GM23338 (cell line): ENCODE data around the gene ZNF638. TPM values are rescaled to one million over a fixed set of nuclear protein-coding genes. Genes with fewer than 3 reads are reported as not detected.

Experiments
- ATAC-seq: fragments of 200-7000 bp; cut with Tn5 transposase; 3 replicates; pipeline ENCODE4 v1.9.1; 2020
- DNase-seq: peaks from one replicate; pipeline ENCODE4 v3.0.0-alpha.2; 2015; ENCODE audit warnings: low spot score
- H2AFZ ChIP-seq: fragments of 200-600 bp; sonication (generic); 2 replicates; pipeline ENCODE4 v1.8.0; 2016; ENCODE audit warnings: antibody characterized with exemption, mild to moderate bottlenecking, moderate library complexity
- H3F3A ChIP-seq: fragments of 200-600 bp; sonication (generic); replicated peaks from 2 replicates; pipeline ENCODE4 v1.8.0; 2017; ENCODE audit warnings: antibody characterized with exemption, mixed run types, low read depth
- H3K27ac ChIP-seq: fragments of 200-600 bp; sonication (generic); 2 replicates; pipeline ENCODE4 v1.6.1; 2016; ENCODE audit warnings: low read depth
- H3K27me3 ChIP-seq: fragments of 200-600 bp; sonication (generic); 2 replicates; pipeline ENCODE4 v1.8.0; 2016; ENCODE audit warnings: mild to moderate bottlenecking, mixed run types, moderate library complexity; ENCODE audit not compliant: insufficient read depth
- H3K36me3 ChIP-seq: fragments of 200-600 bp; sonication (generic); 2 replicates; pipeline ENCODE4 v1.8.0; 2016; ENCODE audit warnings: mild to moderate bottlenecking; ENCODE audit not compliant: insufficient read depth
- H3K4me1 ChIP-seq: fragments of 200-600 bp; sonication (generic); 2 replicates; pipeline ENCODE4 v1.8.0; 2016; ENCODE audit warnings: mild to moderate bottlenecking, moderate library complexity; ENCODE audit not compliant: insufficient read depth
- H3K4me2 ChIP-seq: fragments of 200-600 bp; sonication (generic); 2 replicates; pipeline ENCODE4 v1.7.1; 2017; ENCODE audit warnings: mixed run types
- H3K4me3 ChIP-seq: fragments of 200-600 bp; sonication (generic); 2 replicates; pipeline ENCODE4 v1.6.1; 2016; ENCODE audit warnings: mixed run types
- H3K79me2 ChIP-seq: fragments of 200-600 bp; sonication (generic); replicated peaks from 2 replicates; pipeline ENCODE4 v1.8.0; 2017; ENCODE audit warnings: mild to moderate bottlenecking; ENCODE audit not compliant: insufficient read depth
- H3K9me2 ChIP-seq: fragments of 200-600 bp; sonication (generic); 2 replicates; pipeline ENCODE4 v1.8.0; 2017; ENCODE audit not compliant: insufficient read depth
- H4K20me1 ChIP-seq: fragments of 200-600 bp; sonication (generic); replicated peaks from 2 replicates; pipeline ENCODE4 v1.8.0; 2017; ENCODE audit warnings: mild to moderate bottlenecking; ENCODE audit not compliant: insufficient read depth
- H3K27ac Mint-ChIP-seq: 2 replicates; pipeline ENCODE4 v1.8.0; 2020; ENCODE audit warnings: inconsistent platforms, mild to moderate bottlenecking, moderate library complexity, mixed read lengths
- H3K27me3 Mint-ChIP-seq: 3 replicates; pipeline ENCODE4 v1.8.0; 2022; ENCODE audit warnings: low read depth, mild to moderate bottlenecking, moderate library complexity, mixed read lengths, inconsistent platforms; ENCODE audit not compliant: insufficient read depth, poor library complexity
- H3K36me3 Mint-ChIP-seq: 3 replicates; pipeline ENCODE4 v1.8.0; 2021; ENCODE audit warnings: low read depth, mild to moderate bottlenecking, inconsistent platforms, moderate library complexity, mixed read lengths
- H3K4me1 Mint-ChIP-seq: 3 replicates; pipeline ENCODE4 v1.8.0; 2020; ENCODE audit warnings: mild to moderate bottlenecking, inconsistent platforms, mixed read lengths
- H3K4me3 Mint-ChIP-seq: 3 replicates; pipeline ENCODE4 v1.8.0; 2021; ENCODE audit warnings: moderate library complexity, mild to moderate bottlenecking, inconsistent platforms, mixed read lengths
- H3K9me3 Mint-ChIP-seq: 3 replicates; pipeline ENCODE4 v1.8.0; 2020; ENCODE audit warnings: moderate library complexity, mild to moderate bottlenecking, inconsistent platforms, mixed read lengths
- CREB1 ChIP-seq: fragments of 250-450 bp; sonication (Bioruptor Pico); IDR thresholded peaks from 2 replicates; pipeline ENCODE4 v1.5.0; 2020; ENCODE audit warnings: low read depth, mild to moderate bottlenecking, moderate library complexity
- EZH2 ChIP-seq: fragments of 200-600 bp; sonication (generic); IDR thresholded peaks from one replicate; pipeline ENCODE4 v1.8.0; 2017; ENCODE audit warnings: antibody characterized with exemption, mild to moderate bottlenecking, low read depth; ENCODE audit not compliant: unreplicated experiment
- JUNB ChIP-seq: IDR thresholded peaks from one replicate; pipeline ENCODE4 v1.6.1; 2016; ENCODE audit warnings: antibody characterized with exemption; ENCODE audit not compliant: unreplicated experiment
- NANOG ChIP-seq: IDR thresholded peaks from 2 replicates; pipeline ENCODE4 v1.6.1; 2016; ENCODE audit warnings: antibody characterized with exemption, borderline replicate concordance
- POLR2AphosphoS5 ChIP-seq: IDR thresholded peaks from 2 replicates; pipeline ENCODE4 v1.6.1; 2016; ENCODE audit warnings: antibody characterized with exemption, low read depth
- STAT1 ChIP-seq: IDR thresholded peaks from one replicate; pipeline ENCODE4 v1.6.1; 2016; ENCODE audit warnings: antibody characterized with exemption; ENCODE audit not compliant: unreplicated experiment
- ZNF114 ChIP-seq: fragments of 250-450 bp; sonication (Bioruptor Pico); IDR thresholded peaks from 2 replicates; pipeline ENCODE4 v1.5.0; 2020; ENCODE audit warnings: mild to moderate bottlenecking, moderate library complexity
- ZNF331 ChIP-seq: fragments of 250-450 bp; sonication (Bioruptor Pico); IDR thresholded peaks from 2 replicates; pipeline ENCODE4 v1.5.0; 2020; ENCODE audit warnings: low read depth, mild to moderate bottlenecking, moderate library complexity
- polyA plus RNA-seq: library from polyadenylated mRNA; unstranded; fragments of >200 nt; fragmentation: Nextera tagmentation; extraction: Ambion mirVana; gene quantifications from 2 replicates; pipeline ENCODE4 v1.2.1, GENCODE V29; 2016
- total RNA-seq: library from RNA; depleted of rRNA; stranded (reverse); fragments of >200 nt; shearing (Covaris generic); gene quantifications from 2 replicates; pipeline ENCODE4 v1.2.3, GENCODE V29; 2014
- TF ChIP-seq, protein P1 (sequence below), 2 experiments: fragments of 200-600 bp in 1 of 2; sonication (generic) in 1 of 2; conservative IDR thresholded peaks; 2 replicates each; pipeline versions ENCODE4 v1.5.1 to v1.6.1; 2016 to 2017; ENCODE audit warnings: antibody characterized with exemption in 2 of 2, low read depth in 2 of 2, mild to moderate bottlenecking in 2 of 2, moderate library complexity in 1 of 2
- TF ChIP-seq, protein P2 (sequence below): IDR thresholded peaks from one replicate; pipeline ENCODE4 v1.6.1; 2018; ENCODE audit warnings: antibody characterized with exemption; ENCODE audit not compliant: unreplicated experiment
- TF ChIP-seq, protein P3 (sequence below): IDR thresholded peaks from 2 replicates; pipeline ENCODE4 v1.6.1; 2016; ENCODE audit warnings: antibody characterized with exemption

ZNF638 gene
- total and polyA plus RNA-seq, 2 experiments from 2014 or later: 185 to 190 TPM

DNA sequence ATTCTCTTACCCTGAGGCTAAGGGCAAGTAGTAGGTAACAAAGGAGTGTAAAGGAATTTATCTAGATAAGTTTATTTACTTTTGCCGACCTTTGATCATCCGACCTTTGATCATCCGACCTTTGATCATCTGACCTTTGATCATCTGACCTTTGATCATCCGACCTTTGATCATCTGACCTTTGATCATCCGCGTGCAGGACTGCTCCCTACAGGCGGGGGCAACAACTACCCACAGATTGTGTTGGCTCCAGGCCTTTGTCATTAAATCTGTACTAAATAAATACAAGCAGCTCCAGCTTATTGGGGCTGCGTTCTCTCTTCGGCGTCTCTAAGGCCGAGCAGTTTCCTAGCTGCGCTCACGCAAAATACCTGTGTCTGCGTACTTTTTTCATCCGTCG, 56.6 kb downstream of the ZNF638 start:
- Histone ChIP-seq H3F3A (no peaks in the 10 kb centered on the region), H3K79me2 (no peaks in the 10 kb centered on the region; the same call in 1 of the 2 replicates), H3K27me3 (no peaks in the 10 kb centered on the region), H3K27ac (no peak overlapping the region), H3K36me3 (peaks cover 38% of the 10 kb centered on the region), H3K4me2 (no peak overlapping the region), H3K9me2 (no peaks in the 10 kb centered on the region), H3K4me1 (no peaks in the 10 kb centered on the region), H2AFZ (no peak overlapping the region), H3K4me3 (no peak overlapping the region), H4K20me1 (no peaks in the 10 kb centered on the region; the same call in 1 of the 2 replicates)
- Mint-ChIP-seq H3K4me3 (no peak overlapping the region), H3K27ac (no peak overlapping the region), H3K9me3 (peaks cover 7% of the 10 kb centered on the region; the same call in 2 of the 3 replicates), H3K27me3 (peaks cover 4% of the 10 kb centered on the region), H3K36me3 (peaks cover 74% of the 10 kb centered on the region), H3K4me1 (no peaks in the 10 kb centered on the region)
- ATAC-seq: no peak
- TF ChIP-seq, protein P1, sequence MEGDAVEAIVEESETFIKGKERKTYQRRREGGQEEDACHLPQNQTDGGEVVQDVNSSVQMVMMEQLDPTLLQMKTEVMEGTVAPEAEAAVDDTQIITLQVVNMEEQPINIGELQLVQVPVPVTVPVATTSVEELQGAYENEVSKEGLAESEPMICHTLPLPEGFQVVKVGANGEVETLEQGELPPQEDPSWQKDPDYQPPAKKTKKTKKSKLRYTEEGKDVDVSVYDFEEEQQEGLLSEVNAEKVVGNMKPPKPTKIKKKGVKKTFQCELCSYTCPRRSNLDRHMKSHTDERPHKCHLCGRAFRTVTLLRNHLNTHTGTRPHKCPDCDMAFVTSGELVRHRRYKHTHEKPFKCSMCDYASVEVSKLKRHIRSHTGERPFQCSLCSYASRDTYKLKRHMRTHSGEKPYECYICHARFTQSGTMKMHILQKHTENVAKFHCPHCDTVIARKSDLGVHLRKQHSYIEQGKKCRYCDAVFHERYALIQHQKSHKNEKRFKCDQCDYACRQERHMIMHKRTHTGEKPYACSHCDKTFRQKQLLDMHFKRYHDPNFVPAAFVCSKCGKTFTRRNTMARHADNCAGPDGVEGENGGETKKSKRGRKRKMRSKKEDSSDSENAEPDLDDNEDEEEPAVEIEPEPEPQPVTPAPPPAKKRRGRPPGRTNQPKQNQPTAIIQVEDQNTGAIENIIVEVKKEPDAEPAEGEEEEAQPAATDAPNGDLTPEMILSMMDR (conservative IDR thresholded peaks at IDR 0.05; ENCODE audit: low read depth in 2 of 2): no peak
- TF ChIP-seq POLR2AphosphoS5 (no peak), NANOG (no peak)
- TF ChIP-seq, protein P2, sequence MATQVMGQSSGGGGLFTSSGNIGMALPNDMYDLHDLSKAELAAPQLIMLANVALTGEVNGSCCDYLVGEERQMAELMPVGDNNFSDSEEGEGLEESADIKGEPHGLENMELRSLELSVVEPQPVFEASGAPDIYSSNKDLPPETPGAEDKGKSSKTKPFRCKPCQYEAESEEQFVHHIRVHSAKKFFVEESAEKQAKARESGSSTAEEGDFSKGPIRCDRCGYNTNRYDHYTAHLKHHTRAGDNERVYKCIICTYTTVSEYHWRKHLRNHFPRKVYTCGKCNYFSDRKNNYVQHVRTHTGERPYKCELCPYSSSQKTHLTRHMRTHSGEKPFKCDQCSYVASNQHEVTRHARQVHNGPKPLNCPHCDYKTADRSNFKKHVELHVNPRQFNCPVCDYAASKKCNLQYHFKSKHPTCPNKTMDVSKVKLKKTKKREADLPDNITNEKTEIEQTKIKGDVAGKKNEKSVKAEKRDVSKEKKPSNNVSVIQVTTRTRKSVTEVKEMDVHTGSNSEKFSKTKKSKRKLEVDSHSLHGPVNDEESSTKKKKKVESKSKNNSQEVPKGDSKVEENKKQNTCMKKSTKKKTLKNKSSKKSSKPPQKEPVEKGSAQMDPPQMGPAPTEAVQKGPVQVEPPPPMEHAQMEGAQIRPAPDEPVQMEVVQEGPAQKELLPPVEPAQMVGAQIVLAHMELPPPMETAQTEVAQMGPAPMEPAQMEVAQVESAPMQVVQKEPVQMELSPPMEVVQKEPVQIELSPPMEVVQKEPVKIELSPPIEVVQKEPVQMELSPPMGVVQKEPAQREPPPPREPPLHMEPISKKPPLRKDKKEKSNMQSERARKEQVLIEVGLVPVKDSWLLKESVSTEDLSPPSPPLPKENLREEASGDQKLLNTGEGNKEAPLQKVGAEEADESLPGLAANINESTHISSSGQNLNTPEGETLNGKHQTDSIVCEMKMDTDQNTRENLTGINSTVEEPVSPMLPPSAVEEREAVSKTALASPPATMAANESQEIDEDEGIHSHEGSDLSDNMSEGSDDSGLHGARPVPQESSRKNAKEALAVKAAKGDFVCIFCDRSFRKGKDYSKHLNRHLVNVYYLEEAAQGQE: no peak
- DNase-seq: peak; percentile 7

DNA sequence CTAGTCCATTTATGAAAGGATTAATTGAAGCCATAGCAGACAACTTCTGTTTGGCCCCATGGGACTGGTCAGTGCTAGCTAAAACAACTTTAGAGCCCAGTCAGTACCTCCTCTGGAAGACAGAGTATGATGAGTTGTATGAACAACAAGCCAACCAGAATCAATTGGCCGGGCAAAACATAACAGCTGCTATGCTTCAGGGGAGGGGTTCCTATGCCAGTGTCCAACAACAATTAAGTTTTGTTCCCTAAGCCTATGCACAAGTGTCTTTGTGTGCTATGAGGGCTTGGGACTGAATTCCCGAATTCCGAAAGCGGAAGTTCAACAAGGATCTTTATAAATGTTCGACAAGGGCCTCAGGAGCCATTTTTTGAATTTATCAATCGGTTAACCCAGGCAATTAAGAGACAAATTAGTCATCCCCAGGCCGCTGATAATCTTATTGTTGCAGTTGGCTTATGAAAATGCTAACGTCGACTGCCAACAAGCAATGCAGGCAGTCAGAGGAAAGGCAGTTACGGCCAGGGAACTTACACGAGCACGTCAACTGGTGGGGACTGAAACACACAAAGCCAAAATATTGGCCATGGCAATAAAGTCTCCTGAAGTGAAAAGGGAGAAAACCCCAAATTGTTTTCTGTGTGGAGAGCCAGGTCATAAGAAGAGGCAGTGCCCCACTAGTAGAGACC, 57.9 kb downstream of the ZNF638 start:
- H3K79me2 ChIP-seq: no peaks in the 10 kb centered on the region; the same call in 1 of the 2 replicates
- H3K27me3 ChIP-seq: no peaks in the 10 kb centered on the region
- no peaks in the 10 kb centered on the region for H3K4me1 ChIP-seq
- H4K20me1 ChIP-seq: no peaks in the 10 kb centered on the region
- Mint-ChIP-seq H3K4me1 (no peaks in the 10 kb centered on the region), H3K9me3 (peaks cover 7% of the 10 kb centered on the region; the same call in 2 of the 3 replicates), H3K27ac (no peak overlapping the region; the same call in 1 of the 2 replicates), H3K27me3 (peaks cover 4% of the 10 kb centered on the region), H3K36me3 (peaks cover 75% of the 10 kb centered on the region), H3K4me3 (no peak overlapping the region)
- no peak overlapping the region for H3K4me3 ChIP-seq
- no peak overlapping the region for H2AFZ ChIP-seq
- no peaks in the 10 kb centered on the region for H3K9me2 ChIP-seq
- no peak overlapping the region for H3K4me2 ChIP-seq
- H3K27ac ChIP-seq: no peak overlapping the region
- DNase-seq: no peak
- no peak for ATAC-seq
- H3K36me3 ChIP-seq: peaks cover 47% of the 10 kb centered on the region
- H3F3A ChIP-seq: no peaks in the 10 kb centered on the region
- TF ChIP-seq NANOG: no peak
- no peak for TF ChIP-seq JUNB
- no peak for TF ChIP-seq ZNF114 (CRISPR knock-in tag)
- no peak for TF ChIP-seq ZNF331 (CRISPR knock-in tag)
- no peak for TF ChIP-seq STAT1
- TF ChIP-seq CREB1 (CRISPR knock-in tag): no peak
- TF ChIP-seq, protein P2: no peak
- TF ChIP-seq EZH2: no peak
- TF ChIP-seq, protein P3, sequence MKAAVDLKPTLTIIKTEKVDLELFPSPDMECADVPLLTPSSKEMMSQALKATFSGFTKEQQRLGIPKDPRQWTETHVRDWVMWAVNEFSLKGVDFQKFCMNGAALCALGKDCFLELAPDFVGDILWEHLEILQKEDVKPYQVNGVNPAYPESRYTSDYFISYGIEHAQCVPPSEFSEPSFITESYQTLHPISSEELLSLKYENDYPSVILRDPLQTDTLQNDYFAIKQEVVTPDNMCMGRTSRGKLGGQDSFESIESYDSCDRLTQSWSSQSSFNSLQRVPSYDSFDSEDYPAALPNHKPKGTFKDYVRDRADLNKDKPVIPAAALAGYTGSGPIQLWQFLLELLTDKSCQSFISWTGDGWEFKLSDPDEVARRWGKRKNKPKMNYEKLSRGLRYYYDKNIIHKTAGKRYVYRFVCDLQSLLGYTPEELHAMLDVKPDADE: no peak
- TF ChIP-seq, protein P1 (conservative IDR thresholded peaks at IDR 0.05; ENCODE audit: low read depth in 2 of 2): no peak
